IMR-90 (cell line): ENCODE data around the gene ZNF195. TPM values are rescaled to one million over a fixed set of nuclear protein-coding genes. Genes with fewer than 3 reads are reported as not detected.

Experiments used
- ATAC-seq: fragments of 200-7000 bp; cut with Tn5 transposase; 2 replicates; pipeline ENCODE4 v1.9.1; 2020; ENCODE audit warnings: low read depth, mild to moderate bottlenecking, moderate library complexity
- BruUV-seq: library from RNA; stranded (reverse); fragments of 400-500 nt; replicated peaks from 2 replicates; lab custom pipeline; 2021; lab: Mats Ljungman, UMichigan
- CTCF ChIA-PET: fragments of 300-600 bp; formaldehyde crosslinking; extraction: SDS; loops from one replicate; lab custom pipeline; 2021; ENCODE audit warnings: antibody characterized with exemption; lab: Yijun Ruan, JAX
- POLR2A ChIA-PET: fragments of 300-600 bp; sonication (Branson Sonifier 250); formaldehyde crosslinking; loops from one replicate; lab custom pipeline; 2022; ENCODE audit warnings: antibody characterized with exemption; ENCODE audit not compliant: unreplicated experiment; lab: Charles Lee
- DNase-seq: peaks from one replicate; pipeline ENCODE4 v3.0.0; 2013
- H2AFZ ChIP-seq: replicated peaks from 2 replicates; pipeline ENCODE3; 2013; ENCODE audit warnings: low read length, mild to moderate bottlenecking; ENCODE audit not compliant: poor library complexity
- H2AK5ac ChIP-seq: 2 replicates; pipeline ENCODE4 v1.6.1; 2013; ENCODE audit warnings: low read depth, low read length, inconsistent platforms
- H2AK9ac ChIP-seq: replicated peaks from 2 replicates; pipeline ENCODE3; 2013; ENCODE audit warnings: mild to moderate bottlenecking, low read depth, low read length, moderate library complexity; ENCODE audit not compliant: poor library complexity
- H2BK120ac ChIP-seq: 2 replicates; pipeline ENCODE4 v1.6.1; 2013; ENCODE audit warnings: low read depth, low read length, inconsistent platforms
- H2BK15ac ChIP-seq: 3 replicates; pipeline ENCODE4 v1.6.1; 2013; ENCODE audit warnings: low read depth, low read length, inconsistent platforms
- H2BK20ac ChIP-seq: 2 replicates; pipeline ENCODE4 v1.6.1; 2013; ENCODE audit warnings: low read depth, mild to moderate bottlenecking, inconsistent platforms, low read length, moderate library complexity
- H2BK5ac ChIP-seq: 2 replicates; pipeline ENCODE4 v1.6.1; 2013; ENCODE audit warnings: mild to moderate bottlenecking, low read depth, low read length, inconsistent platforms; ENCODE audit not compliant: poor library complexity, severe bottlenecking
- H3K14ac ChIP-seq: replicated peaks from 2 replicates; pipeline ENCODE4 v1.6.1; 2013; ENCODE audit warnings: low read depth, low read length, inconsistent platforms
- H3K18ac ChIP-seq: 2 replicates; pipeline ENCODE4 v1.6.1; 2013; ENCODE audit warnings: low read depth, low read length, control low read depth
- H3K23ac ChIP-seq: 2 replicates; pipeline ENCODE4 v1.6.1; 2013; ENCODE audit warnings: low read depth, low read length, inconsistent platforms
- H3K27ac ChIP-seq: 2 replicates; pipeline ENCODE4 v1.5.1; 2013; ENCODE audit warnings: mild to moderate bottlenecking, control low read depth, low read length; ENCODE audit not compliant: insufficient read depth
- H3K27me3 ChIP-seq: 2 replicates; pipeline ENCODE4 v1.6.1; 2013; ENCODE audit warnings: low read length; ENCODE audit not compliant: control insufficient read depth, insufficient read depth
- H3K36me3 ChIP-seq: 2 replicates; pipeline ENCODE4 v1.6.1; 2013; ENCODE audit warnings: low read length, mixed read lengths; ENCODE audit not compliant: control insufficient read depth, insufficient read depth
- H3K4ac ChIP-seq: 2 replicates; pipeline ENCODE4 v1.6.1; 2013; ENCODE audit warnings: low read depth, low read length, inconsistent platforms
- H3K4me1 ChIP-seq: 2 replicates; pipeline ENCODE4 v1.6.1; 2013; ENCODE audit warnings: low read length, mixed read lengths; ENCODE audit not compliant: control insufficient read depth, insufficient read depth
- H3K4me2 ChIP-seq: 2 replicates; pipeline ENCODE4 v1.6.1; 2013; ENCODE audit warnings: low read depth, mild to moderate bottlenecking, control low read depth, low read length, moderate library complexity
- H3K4me3 ChIP-seq: 2 replicates; pipeline ENCODE4 v1.5.1; 2013; ENCODE audit warnings: low read depth, mild to moderate bottlenecking, control low read depth, low read length, moderate library complexity; ENCODE audit not compliant: insufficient read depth
- H3K56ac ChIP-seq: 2 replicates; pipeline ENCODE4 v1.6.1; 2013; ENCODE audit warnings: low read length, inconsistent platforms; ENCODE audit not compliant: insufficient read depth; ENCODE audit errors: extremely low read depth
- H3K79me1 ChIP-seq, 2 experiments: 2 replicates each; pipeline ENCODE4 v1.6.1; 2013; ENCODE audit warnings: low read length in 2 of 2, inconsistent platforms in 1 of 2, low read depth in 1 of 2
- H3K9ac ChIP-seq: 2 replicates; pipeline ENCODE4 v1.6.1; 2013; ENCODE audit warnings: low read depth, low read length, control low read depth
- H3K9me1 ChIP-seq: 2 replicates; pipeline ENCODE4 v1.6.1; 2013; ENCODE audit warnings: low read length, inconsistent platforms; ENCODE audit not compliant: insufficient read depth
- H3K9me3 ChIP-seq: 2 replicates; pipeline ENCODE4 v1.6.1; 2013; ENCODE audit warnings: low read length; ENCODE audit not compliant: control insufficient read depth, insufficient read depth
- H4K20me1 ChIP-seq: 2 replicates; pipeline ENCODE4 v1.6.1; 2013; ENCODE audit warnings: low read length, inconsistent platforms; ENCODE audit not compliant: insufficient read depth
- H4K5ac ChIP-seq: 2 replicates; pipeline ENCODE4 v1.6.1; 2013; ENCODE audit warnings: mild to moderate bottlenecking, low read depth, low read length, control low read depth
- H4K8ac ChIP-seq, 2 experiments: 2 replicates each; pipeline ENCODE4 v1.6.1; 2013; ENCODE audit warnings: low read depth in 2 of 2, low read length in 2 of 2, control low read depth in 1 of 2, inconsistent platforms in 1 of 2
- H4K91ac ChIP-seq: 2 replicates; pipeline ENCODE4 v1.6.1; 2013; ENCODE audit warnings: low read depth, low read length, inconsistent platforms; ENCODE audit not compliant: insufficient read depth
- SMC3 ChIP-seq: fragments of 150-350 bp; IDR thresholded peaks from 2 replicates; pipeline ENCODE4 v1.6.1; 2016; ENCODE audit warnings: low read depth, mild to moderate bottlenecking, antibody characterized with exemption, low read length, moderate library complexity
- WGBS, 2 experiments: methylation state at CpG; one replicate each; pipeline versions ENCODE4 v1.1.5 to v1.1.7; 2013; ENCODE audit warnings: missing lambda C conversion rate in 2 of 2; ENCODE audit not compliant: insufficient read length in 1 of 2; ENCODE audit errors: extremely low coverage in 2 of 2; 5-methylcytosine and 5-hydroxymethylcytosine counted together
- dilution Hi-C: fragments of 300-500 bp; cut with HindIII; formaldehyde crosslinking; loops from one replicate; pipeline ENCODE4 v1.14.3; 2018; ENCODE audit warnings: low sequenced_read_pairs; ENCODE audit not compliant: unreplicated experiment
- in situ Hi-C: fragments of 300-500 bp; cut with MboI; formaldehyde crosslinking; loops from 3 replicates; pipeline ENCODE4 v1.14.3; 2019; ENCODE audit warnings: low sequenced_read_pairs, inconsistent platforms, mixed read lengths
- intact Hi-C: fragments of 100-400 bp; cut with micrococcal nuclease; formaldehyde crosslinking; loops from 2 replicates; pipeline ENCODE4 v1.10.0; 2022
- polyA plus RNA-seq, 3 experiments: library from polyadenylated mRNA; depleted of rRNA; stranded (reverse); fragments of >200 nt; gene quantifications; 2 replicates each; pipeline ENCODE4 v1.2.3, GENCODE V29; 2012; ENCODE audit warnings: low replicate concordance in 1 of 3
- total RNA-seq: library from RNA; depleted of rRNA; stranded (reverse); fragments of >200 nt; gene quantifications from 2 replicates; pipeline ENCODE4 v1.2.3, GENCODE V29; 2012

Gene ZNF195
- total and polyA plus RNA-seq, 2 of the 4 experiments (the other 2 are of a cell fraction) = 10.2 to 24.4 TPM

DNA sequence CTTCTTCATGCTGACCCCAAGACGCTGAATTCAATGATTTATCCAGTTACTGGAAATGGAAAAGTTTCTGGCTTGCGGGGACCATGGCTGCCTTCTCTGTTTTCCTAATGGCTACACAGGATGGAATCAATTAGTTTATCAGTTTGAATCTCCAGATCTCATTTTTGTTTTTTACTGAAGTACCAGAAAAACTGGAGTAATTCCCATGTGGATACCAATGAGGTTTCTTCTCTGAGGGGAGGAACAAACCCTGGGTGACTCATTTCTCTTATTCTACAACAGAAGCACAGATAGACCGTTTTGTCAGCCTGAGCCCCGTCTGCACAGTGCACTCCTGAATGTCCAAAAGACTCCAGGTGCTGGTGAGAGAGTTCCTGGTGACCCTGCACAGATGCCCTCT lies 3.4 kb downstream of the ZNF195 start:
- ChIA-PET CTCF (no interaction called here), POLR2A (no interaction called here)
- Histone ChIP-seq H3K56ac (no peak overlapping the region), H2BK20ac (no peak overlapping the region), H3K14ac (no peak overlapping the region), H3K4ac (no peak overlapping the region), H4K5ac (no peak overlapping the region), H3K9ac (no peak overlapping the region), H3K18ac (no peak overlapping the region), H2BK15ac (no peak overlapping the region), H2AK5ac (no peak overlapping the region), H2AK9ac (no peak overlapping the region), H3K4me3 (no peak overlapping the region), H3K4me2 (no peak overlapping the region), H3K23ac (no peak overlapping the region), H3K9me3 (peaks cover 19% of the 10 kb centered on the region), H3K36me3 (peaks cover 30% of the 10 kb centered on the region), H3K79me1 (peaks cover 39 to 46% of the 10 kb centered on the region in 2 experiments), H4K20me1 (peaks cover 6% of the 10 kb centered on the region; the same call in 1 of the 2 replicates), H4K91ac (no peak overlapping the region), H3K27ac (no peak overlapping the region), H3K9me1 (no peaks in the 10 kb centered on the region), H3K27me3 (no peaks in the 10 kb centered on the region), H2AFZ (no peak overlapping the region), H3K4me1 (no peaks in the 10 kb centered on the region), H4K8ac (no peak overlapping the region), H2BK120ac (no peak overlapping the region), H2BK5ac (no peak overlapping the region)
- dilution Hi-C loops = no loop called here
- intact Hi-C loops = no loop called here
- TF ChIP-seq SMC3 = no peak
- in situ Hi-C loops = no loop called here
- 100% methylated on average over 1 of the region's 4 CpGs; no CpG with 5 or more reads in 1 of the 2 experiments for WGBS, 2 experiments
- DNase-seq (no peak), ATAC-seq (no peak)
- BruUV-seq = no TSS peak
